Hepatocyte (in vitro differentiated cells): ENCODE results near the gene SNRNP25.

Source experiments
- CTCF ChIP-seq: fragments of 200-600 bp; sonication (generic); IDR thresholded peaks from 2 replicates; pipeline ENCODE4 v1.5.1; 2016; ENCODE audit warnings: antibody characterized with exemption, mild to moderate bottlenecking; ENCODE audit not compliant: poor library complexity
- EZH2phosphoT487 ChIP-seq: fragments of 200-600 bp; sonication (generic); IDR thresholded peaks from one replicate; pipeline ENCODE4 v1.6.1; 2018; ENCODE audit warnings: antibody characterized with exemption, mild to moderate bottlenecking, low read depth, moderate library complexity; ENCODE audit not compliant: unreplicated experiment, severe bottlenecking

- TF ChIP-seq CTCF (no peak), EZH2phosphoT487 (no peak)
Measured at GRCh38 chr16:85865-86264, 32.2 kb downstream of the SNRNP25 start.
